CD4-positive, alpha-beta T cell treated with Interleukin-2 at 100 ng/mL for 4 hours (primary cell): ENCODE measurements around the gene CBX5.
A peak's percentile ranks its signal among the peaks of the same experiment; 100 is the strongest.

Experiments used
- DNase-seq: peaks from one replicate; pipeline ENCODE4 v3.0.0-alpha.2; 2020; ENCODE audit warnings: low spot score

The CBX5 gene

DNA sequence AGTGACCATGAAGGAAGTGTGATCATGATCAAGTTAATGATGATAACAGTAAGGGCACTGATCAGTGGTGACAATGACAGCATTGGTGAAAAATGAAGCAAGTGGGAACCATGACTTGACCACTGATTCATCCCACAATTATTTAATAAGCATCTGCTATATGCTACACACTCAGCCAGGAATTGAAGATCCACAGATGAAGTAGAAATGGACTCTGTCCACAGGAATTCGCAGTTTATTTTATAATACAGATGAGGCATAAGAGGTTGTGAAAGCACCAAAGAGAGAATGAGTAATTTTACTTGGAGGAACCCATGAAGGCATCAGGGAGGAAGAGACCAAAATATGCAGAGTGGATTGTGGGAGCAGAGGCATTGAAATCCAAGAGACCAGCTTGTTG is 57.3 kb downstream of the CBX5 start:
- DNase-seq = no peak

DNA sequence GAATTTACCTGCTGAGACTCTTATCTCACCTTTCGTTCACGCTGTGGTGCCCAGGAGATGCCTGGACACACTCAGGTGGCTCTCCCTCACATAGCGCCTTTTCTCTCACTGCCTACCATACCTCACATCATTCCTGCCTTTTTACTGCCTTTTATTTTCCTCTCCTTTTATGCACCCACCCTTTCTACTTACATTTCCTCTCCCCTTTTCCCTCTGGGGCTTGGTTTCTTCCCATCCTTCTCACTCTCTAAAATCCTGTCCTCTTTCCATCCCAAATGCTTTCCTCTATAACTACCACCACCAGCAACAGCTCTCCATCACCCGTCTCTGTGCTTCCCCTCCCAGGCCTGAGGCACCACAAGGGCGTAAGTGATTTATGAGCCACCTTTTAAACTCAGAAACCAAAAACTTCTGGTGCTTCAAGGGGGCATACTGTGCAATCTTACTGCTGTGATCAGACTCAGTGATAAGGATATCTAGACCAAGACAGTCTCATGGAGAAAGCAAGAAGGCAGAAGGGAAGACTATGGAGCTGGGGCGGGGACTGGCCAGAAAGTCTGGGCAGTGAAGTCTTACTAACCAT is 58.4 kb downstream of the CBX5 start:
- no peak for DNase-seq

DNA sequence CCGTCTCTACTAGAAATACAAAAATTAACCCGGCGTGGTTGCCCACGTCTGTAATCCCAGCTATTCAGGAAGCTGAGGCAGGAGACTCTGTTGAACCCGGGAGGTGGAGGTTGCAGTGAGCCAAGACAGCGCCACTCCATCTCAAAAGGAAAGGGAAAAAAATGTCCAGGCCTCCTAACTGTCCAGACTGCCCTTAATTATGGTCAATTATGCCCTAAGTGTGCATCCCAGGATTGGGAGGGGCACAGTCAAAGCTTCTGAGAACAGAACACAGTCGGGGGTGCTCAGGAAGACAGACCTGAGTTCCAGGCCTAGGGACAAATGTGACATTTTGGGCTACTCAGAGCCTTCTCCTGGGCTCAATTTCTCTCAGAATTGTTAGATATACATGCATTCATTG is 59.4 kb downstream of the CBX5 start:
- no peak for DNase-seq

DNA sequence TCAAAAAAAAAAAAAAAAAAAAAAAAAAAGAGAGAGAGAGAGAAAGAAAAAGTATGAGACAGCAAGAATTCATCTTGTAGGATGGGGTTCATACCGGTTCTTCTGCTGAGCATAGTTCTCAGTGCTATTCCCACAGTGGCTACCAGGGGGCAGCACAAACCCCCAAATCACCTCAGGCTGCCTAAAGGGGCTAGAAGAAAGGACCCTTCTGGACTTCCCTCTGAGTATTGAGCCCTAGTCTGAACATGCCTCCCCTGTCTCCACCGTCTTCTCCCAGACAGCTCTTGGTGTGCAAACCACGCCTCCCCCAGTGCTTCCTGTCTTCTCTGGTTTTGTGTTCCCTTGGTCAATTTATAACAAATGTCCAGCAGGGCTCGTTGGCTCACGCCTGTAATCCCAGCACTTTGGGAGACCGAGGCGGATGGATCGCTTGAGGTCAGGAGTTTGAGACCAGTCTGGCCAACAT is 59.8 kb downstream of the CBX5 start:
- peak; percentile 66 for DNase-seq

DNA sequence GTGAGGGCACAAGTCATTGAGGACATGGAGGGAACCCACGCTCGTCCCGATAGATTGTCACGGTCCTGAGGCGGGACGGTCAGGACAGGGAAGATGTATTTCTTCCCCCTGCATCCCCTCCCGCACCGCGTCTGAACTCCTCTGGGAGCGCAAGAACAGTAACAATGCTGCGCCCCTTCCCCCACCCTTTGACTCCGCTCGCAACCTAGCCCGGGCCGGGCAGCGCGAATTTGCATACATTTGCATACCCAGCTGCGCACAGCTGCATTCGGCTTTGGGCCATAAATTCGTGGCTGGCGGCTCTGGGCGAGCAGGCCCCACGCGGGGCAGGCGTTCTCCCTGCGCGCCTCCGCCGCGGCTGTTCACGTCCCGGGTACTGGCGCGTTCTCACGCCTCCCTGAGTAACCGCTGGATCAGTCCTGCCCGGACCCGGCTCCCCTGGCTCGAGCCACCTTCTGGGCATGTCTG is 62.1 kb downstream of the CBX5 start:
- no peak for DNase-seq

DNA sequence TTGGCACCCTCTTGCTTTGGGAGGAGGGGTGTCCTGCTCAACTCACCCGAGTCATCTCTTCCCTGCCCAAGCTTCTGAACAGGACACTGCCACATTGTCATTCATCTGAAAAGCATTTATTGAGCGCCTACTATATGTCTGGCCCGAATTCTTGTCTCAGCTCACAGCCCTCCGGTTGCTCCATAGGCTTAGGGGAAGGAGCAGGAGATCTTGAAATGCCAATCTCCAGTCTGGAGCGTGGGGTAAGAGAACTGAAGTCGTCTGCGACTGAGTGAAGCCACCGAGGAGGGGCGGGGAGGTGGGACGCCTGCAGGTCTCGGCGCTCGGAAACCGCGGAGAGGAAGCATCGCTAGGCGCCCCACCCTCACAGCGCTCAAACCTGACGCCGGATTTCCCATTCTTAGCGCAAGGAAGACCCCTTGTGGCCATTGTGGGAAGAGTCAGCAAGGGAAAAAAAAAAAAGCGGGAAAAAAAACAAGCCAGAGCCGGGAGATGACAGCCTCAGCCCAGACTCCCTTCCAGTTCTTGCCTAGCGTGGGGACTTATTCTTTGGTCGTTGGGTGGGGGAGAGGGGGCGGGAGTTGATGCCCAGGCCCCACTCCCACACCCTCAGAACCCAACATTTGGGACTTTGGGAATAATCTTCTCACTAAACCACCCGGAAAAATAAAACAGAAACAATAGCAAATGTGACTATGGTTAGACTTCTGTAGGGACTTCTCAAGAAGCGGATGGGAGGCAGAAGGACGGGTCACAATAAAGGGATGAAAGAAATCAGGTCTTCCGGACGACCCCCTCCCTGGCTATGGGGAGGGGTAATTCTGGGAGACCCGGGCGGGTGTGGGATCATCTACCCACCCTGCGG is 62.9 kb downstream of the CBX5 start:
- peak; percentile 81 for DNase-seq

DNA sequence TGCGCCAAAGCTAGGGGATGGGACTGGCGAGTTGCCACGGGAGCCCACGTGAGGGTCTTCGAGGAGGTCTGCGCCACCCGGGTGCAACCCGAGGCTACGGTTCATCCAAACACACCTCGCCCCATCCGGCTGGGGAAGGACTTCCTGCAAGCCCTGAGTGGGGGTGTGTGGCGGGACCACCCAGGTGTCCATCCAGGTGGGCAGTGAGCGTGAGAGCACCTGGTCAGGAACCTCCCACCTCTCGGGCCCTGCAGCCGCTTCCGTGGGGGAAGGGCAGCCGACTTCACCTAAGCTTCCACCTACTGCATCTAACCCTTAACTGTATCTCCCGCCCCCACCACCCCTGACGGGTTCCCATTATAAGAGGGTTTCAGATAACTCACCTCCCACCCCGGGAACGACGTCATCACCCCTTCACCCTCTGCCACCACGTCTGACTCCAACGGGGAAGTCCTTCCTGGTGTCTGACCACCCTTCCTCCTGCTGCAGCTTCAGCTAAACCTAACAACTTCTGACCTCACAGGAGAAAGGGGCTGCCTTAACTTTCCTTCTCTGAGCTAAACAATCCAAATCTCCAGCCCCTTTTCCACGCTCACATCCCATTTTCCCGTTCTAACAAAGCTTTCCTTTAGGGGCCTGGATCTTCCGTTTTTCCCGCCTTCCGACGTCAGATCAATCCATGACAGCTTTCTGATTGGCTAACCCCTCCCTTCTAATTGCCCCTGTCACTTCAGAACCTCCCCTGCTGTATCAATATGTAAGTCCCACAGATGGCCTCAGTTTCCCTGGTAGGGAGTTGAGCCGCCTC is 63.7 kb downstream of the CBX5 start:
- DNase-seq = peak; percentile 14

DNA sequence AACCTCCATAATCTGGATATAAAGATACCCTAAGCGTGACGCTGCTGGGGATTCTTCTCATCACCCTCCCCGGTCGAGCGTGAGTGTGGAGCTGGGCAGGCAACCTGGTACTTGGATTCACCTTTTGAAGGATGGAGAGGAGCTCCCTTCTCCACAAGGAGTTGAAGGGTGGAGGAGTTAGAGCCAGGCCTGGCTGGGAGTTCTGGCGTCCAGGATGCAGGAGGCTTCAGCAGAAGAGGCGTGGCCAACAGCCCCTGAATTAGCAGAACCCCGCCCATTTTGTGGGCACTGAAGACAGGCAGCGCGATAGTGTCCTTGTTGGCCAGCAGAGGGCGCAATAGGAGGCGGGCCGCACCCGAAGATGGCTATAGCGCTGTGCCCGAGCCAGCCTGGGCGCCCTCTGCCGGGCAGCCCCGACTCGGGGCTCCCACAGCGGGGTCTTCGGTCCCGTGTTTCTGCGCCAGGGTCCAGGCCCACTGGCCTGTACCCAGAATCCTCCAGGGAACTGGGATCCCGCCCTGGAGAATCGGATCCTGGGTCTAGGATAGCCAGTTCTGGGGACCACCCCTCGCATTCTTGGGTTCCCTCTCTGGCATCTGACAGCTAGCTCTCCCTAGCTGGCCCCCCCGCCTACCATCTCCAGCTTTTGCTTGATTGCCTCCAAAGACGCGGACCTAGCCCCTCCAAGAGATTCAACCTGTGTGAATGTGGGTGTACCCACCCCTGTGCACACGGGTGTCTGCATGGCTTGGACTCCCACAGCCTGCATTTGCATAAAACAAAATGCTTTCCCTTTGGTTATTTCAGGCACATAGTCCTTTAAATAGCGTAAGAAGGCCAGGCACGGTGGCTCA is 65.1 kb downstream of the CBX5 start:
- peak; percentile 93 for DNase-seq

DNA sequence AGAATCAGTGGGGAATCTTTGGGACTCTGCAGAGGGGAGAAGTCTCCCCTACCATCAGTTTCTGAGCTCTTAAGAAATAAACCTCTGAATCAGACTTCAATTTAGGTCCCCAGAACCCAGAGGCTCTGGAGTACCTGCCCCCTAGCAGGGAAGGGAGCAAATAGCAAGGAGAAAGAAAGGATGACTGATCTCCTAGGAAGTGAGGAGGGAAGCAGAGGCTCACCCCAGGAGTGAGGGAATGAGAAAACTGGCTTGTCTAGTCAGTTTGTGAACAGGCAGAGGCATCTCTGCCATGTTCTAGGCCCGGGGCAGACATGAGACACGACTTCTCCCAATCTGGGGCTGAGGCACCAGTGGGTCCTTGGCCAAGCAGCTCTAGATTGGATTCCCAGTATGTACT is 66.8 kb downstream of the CBX5 start:
- no peak for DNase-seq

DNA sequence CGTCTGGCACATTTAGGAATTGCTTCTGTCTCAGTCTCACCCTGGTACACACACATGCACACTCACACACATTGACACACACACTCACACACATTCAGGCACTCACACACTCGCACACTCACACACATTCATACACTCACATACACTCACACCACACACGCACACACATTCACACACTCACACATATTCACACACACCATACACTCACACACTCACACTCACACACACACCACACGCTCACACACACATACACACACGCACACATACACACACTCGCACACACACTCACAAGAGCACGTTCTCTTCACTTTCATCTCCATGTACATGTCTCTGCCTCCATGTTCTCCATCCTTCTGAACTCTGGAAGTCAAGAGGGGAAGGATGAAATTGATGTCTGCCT is 68.0 kb downstream of the CBX5 start:
- DNase-seq = no peak

DNA sequence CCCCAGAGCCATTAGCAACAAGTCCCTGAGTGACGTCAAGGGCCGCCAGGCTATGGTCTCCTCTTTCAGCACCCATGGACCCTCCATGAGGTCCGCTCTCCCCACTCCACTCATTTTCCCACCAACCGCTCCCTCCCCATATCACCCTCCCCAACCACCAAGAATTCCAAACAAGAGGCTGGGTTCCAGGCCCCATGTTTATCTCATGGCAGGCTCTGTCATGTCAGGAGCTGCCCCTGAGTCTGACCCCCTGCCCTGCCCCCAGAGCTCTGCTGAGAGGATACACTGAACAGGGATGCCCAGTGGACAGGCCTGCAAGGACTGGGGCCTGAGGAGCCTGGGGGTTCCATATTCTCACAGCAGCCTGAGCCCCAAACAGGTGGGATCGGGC is 69.5 kb downstream of the CBX5 start:
- DNase-seq = no peak

DNA sequence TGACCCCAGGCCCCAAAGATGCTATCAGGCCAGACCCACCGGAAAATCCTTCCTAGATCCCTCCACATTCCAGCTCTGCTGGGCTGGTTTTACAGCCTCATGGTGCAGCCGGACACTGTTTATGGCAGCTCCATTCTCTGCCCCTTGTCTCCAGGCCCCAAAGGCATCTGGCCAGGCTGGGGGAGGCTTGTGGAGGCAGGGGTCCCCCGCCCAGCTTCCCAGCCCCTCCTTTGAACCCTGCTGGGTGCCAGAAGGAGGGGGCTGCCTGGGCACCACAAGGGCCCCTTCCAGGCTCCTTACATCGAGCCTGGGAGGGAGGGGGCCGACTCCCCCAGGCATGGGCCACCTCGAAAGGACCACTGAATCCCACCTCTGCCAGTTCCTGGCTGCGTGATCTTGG is 71.3 kb downstream of the CBX5 start:
- DNase-seq = no peak

DNA sequence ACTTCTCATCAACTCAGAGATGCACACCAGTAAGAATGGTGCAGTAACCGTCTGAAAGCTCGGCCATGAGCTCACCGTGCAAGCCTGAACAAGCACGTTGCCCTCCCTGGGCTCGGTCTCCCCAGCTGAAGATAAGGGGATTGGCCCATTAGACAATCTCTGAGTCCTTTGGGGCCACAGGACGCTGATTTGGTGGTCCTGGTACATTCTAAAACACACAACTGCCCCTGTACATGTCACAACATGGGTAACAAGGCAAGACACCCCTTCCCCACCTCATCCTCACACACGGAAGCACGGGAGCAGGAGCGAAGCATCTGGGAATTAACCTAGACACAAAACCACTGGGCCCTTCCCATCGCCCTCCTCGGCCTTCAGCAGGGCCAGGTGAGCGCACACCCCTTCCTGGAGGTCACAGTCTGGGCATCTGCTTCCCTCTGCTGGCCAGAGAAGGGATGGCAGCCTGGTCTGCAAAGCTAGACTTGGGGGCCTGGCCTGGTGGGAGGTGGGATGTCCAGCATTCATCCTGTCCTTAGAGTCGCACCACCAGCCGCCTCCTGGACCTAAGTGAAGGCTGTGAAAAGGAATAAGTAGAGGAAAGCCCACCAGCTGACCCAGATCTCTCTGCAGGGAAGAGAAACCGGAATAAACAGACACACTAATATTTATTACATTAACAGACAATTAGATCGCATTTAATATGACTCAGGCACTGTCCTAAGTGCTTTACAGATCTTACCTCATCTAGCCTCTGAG is 72.2 kb downstream of the CBX5 start:
- peak; percentile 76 for DNase-seq

DNA sequence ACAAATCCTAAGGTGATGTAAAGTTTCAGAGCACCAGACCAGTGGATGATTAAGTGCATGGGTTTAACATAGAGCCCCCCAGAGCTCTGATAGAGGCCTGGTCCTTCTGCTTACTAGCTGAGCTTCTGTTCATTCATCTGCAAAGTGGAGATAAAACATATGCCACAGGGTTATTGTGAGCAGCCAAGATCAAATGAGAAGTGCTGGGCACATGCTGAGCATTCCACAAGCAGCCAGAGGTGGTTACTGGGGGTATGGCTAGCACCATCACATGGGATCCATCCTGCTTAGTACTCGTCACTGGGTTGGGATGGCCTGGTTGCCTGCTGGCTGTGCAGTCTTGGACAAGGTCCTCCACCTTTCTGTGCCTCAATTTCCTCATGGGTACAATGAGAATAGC is 73.1 kb downstream of the CBX5 start:
- no peak for DNase-seq

DNA sequence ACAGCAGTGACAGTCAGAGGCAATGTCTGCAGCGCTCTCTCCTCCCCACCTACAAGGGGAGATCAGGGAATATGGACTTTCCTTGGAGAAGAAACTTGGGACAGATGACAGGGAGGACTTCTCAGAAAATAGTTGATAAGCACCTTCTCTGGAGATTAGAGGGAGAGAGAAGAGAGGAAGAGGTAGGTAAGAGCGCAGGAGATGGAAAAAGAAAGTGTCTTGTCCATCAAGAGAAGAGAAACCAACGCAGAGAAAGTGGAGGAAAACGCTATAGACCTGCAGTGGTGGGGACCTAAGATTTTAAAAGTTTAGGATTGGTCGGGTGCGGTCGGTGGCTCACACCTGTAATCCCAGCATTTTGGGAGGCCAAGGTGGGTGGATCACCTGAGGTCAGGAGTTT is 75.6 kb downstream of the CBX5 start:
- no peak for DNase-seq

DNA sequence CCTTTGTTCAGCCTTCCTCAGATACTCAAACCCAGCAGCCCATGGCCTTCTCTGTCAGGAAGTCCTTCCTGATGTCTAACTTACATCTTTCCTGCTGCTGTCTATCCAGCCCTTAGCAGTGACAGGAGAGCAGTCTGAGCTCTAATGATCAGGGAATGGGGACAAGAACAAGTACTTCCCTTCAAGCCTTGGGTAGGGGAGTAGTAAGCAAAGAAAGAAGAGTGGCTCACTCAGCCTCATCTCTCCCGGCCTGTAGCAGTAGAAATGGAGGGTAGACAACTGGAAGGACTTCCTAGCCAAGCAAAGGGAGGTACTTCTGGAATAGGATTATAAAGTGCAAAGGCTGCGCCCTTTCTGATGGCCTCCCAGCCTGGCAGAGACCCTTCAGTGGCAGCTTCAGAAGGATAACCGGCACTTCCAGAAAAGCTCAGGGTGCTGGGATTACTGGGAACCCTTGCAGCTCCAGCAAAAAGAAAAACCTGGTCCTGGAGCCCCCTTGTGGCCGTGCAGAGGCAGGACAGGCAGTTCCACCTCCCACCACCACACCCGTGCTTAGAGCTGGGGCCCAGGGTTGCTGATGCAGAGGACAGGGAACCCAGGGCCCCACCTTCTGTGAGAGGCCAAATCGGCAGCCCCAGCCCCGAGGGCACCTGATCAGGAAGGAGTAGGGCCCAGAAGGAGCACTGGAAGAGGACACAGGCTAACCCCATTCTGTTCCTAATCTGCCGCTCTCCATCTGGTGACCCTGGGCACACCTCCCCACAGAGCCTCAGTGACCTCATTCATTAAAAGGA is 78.7 kb downstream of the CBX5 start:
- DNase-seq = peak; percentile 65

DNA sequence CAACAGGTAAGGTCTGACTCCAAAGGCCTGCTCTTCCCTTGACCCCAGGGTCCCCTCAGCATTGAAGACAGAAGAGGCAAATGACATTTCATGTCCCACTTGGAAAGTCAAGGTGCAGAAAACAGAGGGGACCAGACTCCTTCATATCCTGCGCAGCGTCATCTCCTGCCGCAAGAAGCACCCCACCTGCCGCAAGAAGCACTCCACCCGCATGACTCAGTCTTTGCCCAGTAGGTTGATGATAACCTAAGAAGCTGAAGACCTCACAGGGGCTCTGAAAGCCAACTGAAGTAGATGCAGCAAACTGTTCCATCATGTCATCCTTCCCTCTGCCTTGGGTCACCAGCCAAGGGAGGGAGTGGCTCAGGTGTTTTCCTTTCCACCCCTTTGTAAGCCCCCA is 79.5 kb downstream of the CBX5 start:
- no peak for DNase-seq

DNA sequence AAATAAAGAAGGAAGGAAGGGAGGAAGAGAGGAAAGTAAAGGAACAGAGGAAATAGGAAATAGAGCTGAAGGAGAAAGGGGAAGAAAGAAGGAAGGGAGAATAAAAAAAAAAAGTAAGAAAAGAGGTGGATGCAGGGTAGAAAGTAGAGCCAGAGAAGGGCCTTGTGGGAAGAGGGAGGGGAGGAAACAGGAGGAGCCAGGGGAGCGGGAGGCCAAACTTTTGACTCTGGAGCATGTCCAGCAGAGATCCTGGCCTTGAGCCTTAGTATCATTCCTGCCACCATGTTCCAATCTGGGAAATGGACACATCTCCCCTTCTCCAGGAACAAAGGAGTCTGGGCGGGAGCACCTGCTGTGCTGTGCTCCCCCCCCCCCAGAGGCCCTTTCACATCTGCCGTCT is 80.0 kb downstream of the CBX5 start:
- DNase-seq = no peak

DNA sequence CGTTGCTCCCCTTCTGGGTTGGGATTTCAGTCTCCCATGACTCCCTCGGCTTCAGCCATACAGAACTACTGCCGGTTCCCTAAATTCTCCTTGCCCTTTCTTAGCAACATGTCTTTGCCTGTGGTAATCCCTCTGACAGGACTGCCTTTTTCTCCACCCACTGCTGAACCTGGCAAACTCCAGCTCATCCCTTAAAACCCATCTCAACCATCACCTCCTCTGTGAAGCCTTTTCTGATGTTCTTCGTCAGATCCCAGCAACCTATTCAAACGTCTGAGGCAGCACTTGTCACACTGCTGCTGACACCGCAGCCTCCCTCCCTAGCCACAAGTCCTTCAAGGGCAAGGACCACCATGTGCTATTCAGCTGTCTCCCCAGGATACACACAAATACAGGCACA is 80.9 kb downstream of the CBX5 start:
- no peak for DNase-seq

DNA sequence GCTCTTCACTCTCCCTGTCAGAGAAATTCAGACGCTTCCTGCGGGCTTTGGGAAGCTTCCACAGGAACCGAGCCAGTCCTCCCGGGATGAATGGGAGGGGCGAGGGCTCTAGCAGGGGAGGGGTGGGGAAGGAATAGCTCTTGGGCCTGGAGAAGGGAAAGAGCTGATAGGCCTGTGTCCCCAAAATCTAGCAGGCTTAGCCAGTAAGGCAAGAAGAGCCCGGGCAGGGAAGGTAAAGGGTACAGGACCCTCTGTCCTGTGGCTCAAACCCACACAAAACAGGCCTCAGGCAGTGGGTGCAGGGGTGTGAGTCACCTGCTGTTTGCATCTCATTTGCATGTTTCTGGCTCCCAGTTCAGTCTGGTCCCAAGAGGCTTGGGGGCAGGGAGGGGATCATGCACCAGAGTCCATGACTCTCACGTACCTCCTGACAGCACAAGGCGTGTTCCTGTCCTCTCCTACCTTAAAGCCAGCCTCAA is 82.5 kb downstream of the CBX5 start:
- no peak for DNase-seq
